ENCODE data around the gene WFDC2. TPM values are rescaled to one million over a fixed set of nuclear protein-coding genes. Genes with fewer than 3 reads are reported as not detected.

WFDC2 gene
- total and polyA plus RNA-seq, 2 of the 8 experiments (the other 6 are each of a cell fraction or from before 2014, with no cell fraction given), result 77.9 to 137 TPM

DNA sequence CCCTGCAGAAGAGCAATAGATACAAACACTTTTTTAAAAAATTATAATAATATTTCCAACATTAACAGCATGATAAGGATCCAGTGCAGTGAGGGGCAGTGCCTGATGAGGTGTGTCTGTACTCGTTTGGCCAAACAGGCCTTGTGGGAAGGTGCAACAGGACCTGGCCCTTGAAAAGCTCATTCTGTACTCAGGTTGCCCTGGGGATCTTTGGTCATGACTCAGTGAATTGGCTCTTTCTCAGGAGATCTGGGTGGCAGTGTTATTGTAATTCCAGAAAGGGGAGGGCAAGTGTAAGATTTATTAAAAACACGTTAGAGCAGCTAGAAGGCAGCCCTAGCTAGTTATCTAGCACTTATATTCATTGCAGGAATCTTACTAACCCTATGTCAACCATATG, 48.7 kb downstream of the WFDC2 start (continued):
- TF ChIP-seq, protein P1, sequence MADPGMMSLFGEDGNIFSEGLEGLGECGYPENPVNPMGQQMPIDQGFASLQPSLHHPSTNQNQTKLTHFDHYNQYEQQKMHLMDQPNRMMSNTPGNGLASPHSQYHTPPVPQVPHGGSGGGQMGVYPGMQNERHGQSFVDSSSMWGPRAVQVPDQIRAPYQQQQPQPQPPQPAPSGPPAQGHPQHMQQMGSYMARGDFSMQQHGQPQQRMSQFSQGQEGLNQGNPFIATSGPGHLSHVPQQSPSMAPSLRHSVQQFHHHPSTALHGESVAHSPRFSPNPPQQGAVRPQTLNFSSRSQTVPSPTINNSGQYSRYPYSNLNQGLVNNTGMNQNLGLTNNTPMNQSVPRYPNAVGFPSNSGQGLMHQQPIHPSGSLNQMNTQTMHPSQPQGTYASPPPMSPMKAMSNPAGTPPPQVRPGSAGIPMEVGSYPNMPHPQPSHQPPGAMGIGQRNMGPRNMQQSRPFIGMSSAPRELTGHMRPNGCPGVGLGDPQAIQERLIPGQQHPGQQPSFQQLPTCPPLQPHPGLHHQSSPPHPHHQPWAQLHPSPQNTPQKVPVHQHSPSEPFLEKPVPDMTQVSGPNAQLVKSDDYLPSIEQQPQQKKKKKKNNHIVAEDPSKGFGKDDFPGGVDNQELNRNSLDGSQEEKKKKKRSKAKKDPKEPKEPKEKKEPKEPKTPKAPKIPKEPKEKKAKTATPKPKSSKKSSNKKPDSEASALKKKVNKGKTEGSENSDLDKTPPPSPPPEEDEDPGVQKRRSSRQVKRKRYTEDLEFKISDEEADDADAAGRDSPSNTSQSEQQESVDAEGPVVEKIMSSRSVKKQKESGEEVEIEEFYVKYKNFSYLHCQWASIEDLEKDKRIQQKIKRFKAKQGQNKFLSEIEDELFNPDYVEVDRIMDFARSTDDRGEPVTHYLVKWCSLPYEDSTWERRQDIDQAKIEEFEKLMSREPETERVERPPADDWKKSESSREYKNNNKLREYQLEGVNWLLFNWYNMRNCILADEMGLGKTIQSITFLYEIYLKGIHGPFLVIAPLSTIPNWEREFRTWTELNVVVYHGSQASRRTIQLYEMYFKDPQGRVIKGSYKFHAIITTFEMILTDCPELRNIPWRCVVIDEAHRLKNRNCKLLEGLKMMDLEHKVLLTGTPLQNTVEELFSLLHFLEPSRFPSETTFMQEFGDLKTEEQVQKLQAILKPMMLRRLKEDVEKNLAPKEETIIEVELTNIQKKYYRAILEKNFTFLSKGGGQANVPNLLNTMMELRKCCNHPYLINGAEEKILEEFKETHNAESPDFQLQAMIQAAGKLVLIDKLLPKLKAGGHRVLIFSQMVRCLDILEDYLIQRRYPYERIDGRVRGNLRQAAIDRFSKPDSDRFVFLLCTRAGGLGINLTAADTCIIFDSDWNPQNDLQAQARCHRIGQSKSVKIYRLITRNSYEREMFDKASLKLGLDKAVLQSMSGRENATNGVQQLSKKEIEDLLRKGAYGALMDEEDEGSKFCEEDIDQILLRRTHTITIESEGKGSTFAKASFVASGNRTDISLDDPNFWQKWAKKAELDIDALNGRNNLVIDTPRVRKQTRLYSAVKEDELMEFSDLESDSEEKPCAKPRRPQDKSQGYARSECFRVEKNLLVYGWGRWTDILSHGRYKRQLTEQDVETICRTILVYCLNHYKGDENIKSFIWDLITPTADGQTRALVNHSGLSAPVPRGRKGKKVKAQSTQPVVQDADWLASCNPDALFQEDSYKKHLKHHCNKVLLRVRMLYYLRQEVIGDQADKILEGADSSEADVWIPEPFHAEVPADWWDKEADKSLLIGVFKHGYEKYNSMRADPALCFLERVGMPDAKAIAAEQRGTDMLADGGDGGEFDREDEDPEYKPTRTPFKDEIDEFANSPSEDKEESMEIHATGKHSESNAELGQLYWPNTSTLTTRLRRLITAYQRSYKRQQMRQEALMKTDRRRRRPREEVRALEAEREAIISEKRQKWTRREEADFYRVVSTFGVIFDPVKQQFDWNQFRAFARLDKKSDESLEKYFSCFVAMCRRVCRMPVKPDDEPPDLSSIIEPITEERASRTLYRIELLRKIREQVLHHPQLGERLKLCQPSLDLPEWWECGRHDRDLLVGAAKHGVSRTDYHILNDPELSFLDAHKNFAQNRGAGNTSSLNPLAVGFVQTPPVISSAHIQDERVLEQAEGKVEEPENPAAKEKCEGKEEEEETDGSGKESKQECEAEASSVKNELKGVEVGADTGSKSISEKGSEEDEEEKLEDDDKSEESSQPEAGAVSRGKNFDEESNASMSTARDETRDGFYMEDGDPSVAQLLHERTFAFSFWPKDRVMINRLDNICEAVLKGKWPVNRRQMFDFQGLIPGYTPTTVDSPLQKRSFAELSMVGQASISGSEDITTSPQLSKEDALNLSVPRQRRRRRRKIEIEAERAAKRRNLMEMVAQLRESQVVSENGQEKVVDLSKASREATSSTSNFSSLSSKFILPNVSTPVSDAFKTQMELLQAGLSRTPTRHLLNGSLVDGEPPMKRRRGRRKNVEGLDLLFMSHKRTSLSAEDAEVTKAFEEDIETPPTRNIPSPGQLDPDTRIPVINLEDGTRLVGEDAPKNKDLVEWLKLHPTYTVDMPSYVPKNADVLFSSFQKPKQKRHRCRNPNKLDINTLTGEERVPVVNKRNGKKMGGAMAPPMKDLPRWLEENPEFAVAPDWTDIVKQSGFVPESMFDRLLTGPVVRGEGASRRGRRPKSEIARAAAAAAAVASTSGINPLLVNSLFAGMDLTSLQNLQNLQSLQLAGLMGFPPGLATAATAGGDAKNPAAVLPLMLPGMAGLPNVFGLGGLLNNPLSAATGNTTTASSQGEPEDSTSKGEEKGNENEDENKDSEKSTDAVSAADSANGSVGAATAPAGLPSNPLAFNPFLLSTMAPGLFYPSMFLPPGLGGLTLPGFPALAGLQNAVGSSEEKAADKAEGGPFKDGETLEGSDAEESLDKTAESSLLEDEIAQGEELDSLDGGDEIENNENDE (IDR thresholded peaks at IDR 0.05; ENCODE audit: insufficient replicate concordance, low read length), result no peak
- no peak for TF ChIP-seq CTBP2 (IDR thresholded peaks at IDR 0.05; ENCODE audit: borderline replicate concordance, insufficient read depth, insufficient read length, low read length)

Measured in H1 (cell line).